Uterus (tissue), 4 donors: ENCODE results near the gene BNC2. TPM values are rescaled to one million over a fixed set of nuclear protein-coding genes. Genes with fewer than 3 reads are reported as not detected.
A peak's percentile ranks its signal among the peaks of the same experiment; 100 is the strongest.

Experiments
- DNase-seq, 2 donors: peaks; one replicate each; pipeline ENCODE4 v3.0.0-alpha.2; 2019 to 2020
- H3K27ac ChIP-seq, 2 donors: fragments of 200-600 bp; sonication (generic); 1 replicate in 1 of 2; 2 replicates in 1 of 2; pipeline ENCODE4 v1.5.1; 2016 to 2018
- H3K27me3 ChIP-seq, 2 donors: fragments of 200-600 bp; sonication (generic); one replicate each; pipeline ENCODE4 v1.5.1; 2018 to 2019; ENCODE audit warnings: control low read depth in 1 of 2
- H3K36me3 ChIP-seq, 2 donors: fragments of 200-600 bp; sonication (generic); one replicate each; pipeline ENCODE4 v1.5.1; 2019; ENCODE audit warnings: control low read depth in 1 of 2
- H3K4me1 ChIP-seq, 2 donors: fragments of 200-600 bp; sonication (generic); one replicate each; pipeline ENCODE4 v1.5.1; 2018 to 2019; ENCODE audit warnings: control low read depth in 1 of 2
- H3K4me3 ChIP-seq, 2 donors: fragments of 200-600 bp; sonication (generic); 1 replicate in 1 of 2; 2 replicates in 1 of 2; pipeline ENCODE4 v1.5.1; 2018 to 2019; ENCODE audit warnings: mild to moderate bottlenecking in 1 of 2
- H3K9me3 ChIP-seq, 2 donors: fragments of 200-600 bp; sonication (generic); one replicate each; pipeline ENCODE4 v1.5.1; 2019; ENCODE audit warnings: control low read depth in 1 of 2
- CTCF ChIP-seq, 4 experiments: fragments of 200-600 bp in 2 of 4; fragments of 450-650 bp in 2 of 4; sonication (generic) in 2 of 4; IDR thresholded peaks; one replicate each; pipeline ENCODE4 v1.5.1; 2016 to 2019; ENCODE audit warnings: antibody characterized with exemption in 4 of 4, mild to moderate bottlenecking in 2 of 4, moderate library complexity in 1 of 4
- POLR2A ChIP-seq, 2 donors: fragments of 450-650 bp; IDR thresholded peaks; one replicate each; pipeline ENCODE4 v1.6.1; 2016; ENCODE audit warnings: antibody characterized with exemption in 2 of 2, mild to moderate bottlenecking in 1 of 2, moderate library complexity in 1 of 2
- intact Hi-C: fragments of 100-400 bp; cut with DNase I; formaldehyde crosslinking; loops from one replicate; pipeline ENCODE4 v1.15.1; 2023; ENCODE audit warnings: low total_unique reads
- total RNA-seq, 4 donors: library from RNA; depleted of rRNA in 3 of 4; stranded (reverse); fragments of >200 nt in 3 of 4; gene quantifications; one replicate each; pipeline versions ENCODE4 v1.1.0 to v1.2.4, GENCODE V29; 2014 to 2023
- donor health status: DM: yes; HTN: yes; CAD: no.

BNC2 gene
- total RNA-seq, 4 donors from 2014 or later: 85.9 to 293 (median 93.4) TPM

GRCh38 chr9:16515879-16516301 is 354.6 kb downstream of the BNC2 start:
- TF ChIP-seq POLR2A (IDR thresholded peaks at IDR 0.05) (no peak), CTCF (IDR thresholded peaks at IDR 0.05) (no peak)
- peak overlapping the region; percentile 71 to 90 for H3K27ac ChIP-seq
- no peaks in the 10 kb centered on the region for H3K9me3 ChIP-seq
- peaks cover 3 to 15% of the 10 kb centered on the region in 2 donors for H3K4me1 ChIP-seq
- intact Hi-C loops: no loop called here
- no peaks in the 10 kb centered on the region for H3K36me3 ChIP-seq
- no peaks in the 10 kb centered on the region for H3K27me3 ChIP-seq
- DNase-seq: no peak
- H3K4me3 ChIP-seq: no peak overlapping the region

- H3K27me3 ChIP-seq: no peaks in the 10 kb centered on the region
- no peak overlapping the region for H3K4me3 ChIP-seq
- TF ChIP-seq POLR2A (IDR thresholded peaks at IDR 0.05) (no peak), CTCF (IDR thresholded peaks at IDR 0.05) (no peak)
- no peaks in the 10 kb centered on the region for H3K36me3 ChIP-seq
- H3K27ac ChIP-seq: peak overlapping the region; percentile 71 to 90
- peaks cover 3 to 19% of the 10 kb centered on the region in 2 donors for H3K4me1 ChIP-seq
- no peaks in the 10 kb centered on the region for H3K9me3 ChIP-seq
- peak in 1 of 2 donors; percentile 35 for DNase-seq
- intact Hi-C loops: no loop called here
These were observed 355.3 kb downstream of the BNC2 start for GRCh38 chr9:16515207-16515606.

GRCh38 chr9:16514131-16514530 is 356.3 kb downstream of the BNC2 start:
- H3K36me3 ChIP-seq: no peaks in the 10 kb centered on the region
- H3K27me3 ChIP-seq: no peaks in the 10 kb centered on the region
- H3K4me3 ChIP-seq: no peak overlapping the region
- no peak for TF ChIP-seq CTCF (IDR thresholded peaks at IDR 0.05)
- TF ChIP-seq POLR2A (IDR thresholded peaks at IDR 0.05): no peak
- H3K9me3 ChIP-seq: no peaks in the 10 kb centered on the region
- no peak for DNase-seq
- peaks cover 3 to 19% of the 10 kb centered on the region in 2 donors for H3K4me1 ChIP-seq
- peak overlapping the region; percentile 71 to 90 for H3K27ac ChIP-seq
- intact Hi-C loops: no loop called here

- DNase-seq: no peak
- Histone ChIP-seq H3K27me3 (no peaks in the 10 kb centered on the region), H3K4me3 (no peak overlapping the region), H3K9me3 (no peaks in the 10 kb centered on the region), H3K4me1 (peaks cover 3 to 22% of the 10 kb centered on the region in 2 donors), H3K36me3 (no peaks in the 10 kb centered on the region), H3K27ac (peak overlapping the region; percentile 9 to 71)
- intact Hi-C loops: no loop called here
- TF ChIP-seq CTCF (IDR thresholded peaks at IDR 0.05): no peak
- TF ChIP-seq POLR2A (IDR thresholded peaks at IDR 0.05): no peak
These were observed 358.2 kb downstream of the BNC2 start for GRCh38 chr9:16512281-16512680.

GRCh38 chr9:16510482-16510881 is 360.0 kb downstream of the BNC2 start:
- Histone ChIP-seq H3K9me3 (no peaks in the 10 kb centered on the region), H3K36me3 (no peaks in the 10 kb centered on the region), H3K27ac (peak overlapping the region; percentile 71 to 81), H3K27me3 (no peaks in the 10 kb centered on the region), H3K4me1 (peaks cover 3 to 9% of the 10 kb centered on the region in 2 donors), H3K4me3 (peak overlapping the region in 1 of 2 donors; percentile 1)
- intact Hi-C loops: no loop called here
- DNase-seq: no peak
- no peak for TF ChIP-seq POLR2A (IDR thresholded peaks at IDR 0.05)
- TF ChIP-seq CTCF (IDR thresholded peaks at IDR 0.05): no peak
